GM12875 (cell line): Measurements from ENCODE around the gene SUN1.

ENCODE experiments used
- H3K4me3 ChIP-seq: one replicate; pipeline ENCODE4 v1.5.1; 2011; ENCODE audit warnings: low read depth, low read length, control low read depth
- CTCF ChIP-seq: IDR thresholded peaks from 2 replicates; pipeline ENCODE4 v1.5.1; 2011; ENCODE audit warnings: low read depth, mild to moderate bottlenecking, control low read depth, inconsistent platforms, low read length, moderate library complexity, borderline replicate concordance; ENCODE audit not compliant: insufficient read depth

Gene SUN1

GRCh38 chr7:831596-832166 is 595 bp upstream of the SUN1 start:
- H3K4me3 ChIP-seq = no peak overlapping the region
- no peak for TF ChIP-seq CTCF

DNA sequence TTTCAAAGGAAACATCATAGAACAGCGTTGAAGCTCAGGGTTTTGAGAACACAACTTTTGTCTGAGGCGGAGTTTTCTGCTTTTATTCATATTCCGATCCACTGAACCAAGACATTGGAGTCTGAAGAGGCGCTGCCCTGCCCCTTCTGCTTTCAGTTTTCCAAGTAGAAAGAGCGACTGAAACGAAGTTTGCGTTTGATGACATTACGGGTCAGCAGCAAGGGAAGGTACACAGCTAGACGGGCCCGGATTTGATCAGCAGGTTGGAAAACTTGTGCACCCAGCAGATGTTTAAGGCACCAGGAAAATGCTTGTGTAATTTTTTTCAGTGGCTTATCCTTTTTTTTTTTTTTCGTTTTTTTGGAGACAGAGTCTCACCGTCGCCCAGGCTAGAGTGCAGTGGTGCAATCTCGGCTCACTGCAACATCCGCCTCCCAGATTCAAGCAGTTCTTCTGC is 720 bp downstream of the SUN1 start:
- TF ChIP-seq CTCF = no peak
- no peak overlapping the region for H3K4me3 ChIP-seq

GRCh38 chr7:833601-834258 is 1.5 kb downstream of the SUN1 start:
- TF ChIP-seq CTCF = no peak
- no peak overlapping the region for H3K4me3 ChIP-seq

DNA sequence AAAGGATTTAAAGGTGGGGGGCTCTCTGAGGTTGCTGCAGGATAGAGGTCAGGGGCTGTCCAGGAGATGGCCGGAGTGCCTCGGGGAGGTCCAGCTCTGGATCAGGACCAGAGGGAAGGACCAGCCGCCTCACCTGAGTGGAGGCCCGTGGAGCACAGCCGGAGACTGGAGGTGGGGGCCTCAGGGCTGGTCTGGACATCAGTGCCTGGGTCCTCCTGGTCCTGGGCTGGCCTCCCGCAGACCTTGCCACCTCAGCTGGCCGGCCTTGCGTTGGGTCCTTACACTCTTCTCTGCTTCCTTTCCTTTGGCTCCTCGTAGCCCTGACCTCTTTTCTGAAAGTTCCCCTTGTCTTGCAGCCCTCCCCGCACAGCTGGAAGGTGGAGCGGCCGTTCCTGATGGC is 2.0 kb downstream of the SUN1 start:
- no peak overlapping the region for H3K4me3 ChIP-seq
- no peak for TF ChIP-seq CTCF

DNA sequence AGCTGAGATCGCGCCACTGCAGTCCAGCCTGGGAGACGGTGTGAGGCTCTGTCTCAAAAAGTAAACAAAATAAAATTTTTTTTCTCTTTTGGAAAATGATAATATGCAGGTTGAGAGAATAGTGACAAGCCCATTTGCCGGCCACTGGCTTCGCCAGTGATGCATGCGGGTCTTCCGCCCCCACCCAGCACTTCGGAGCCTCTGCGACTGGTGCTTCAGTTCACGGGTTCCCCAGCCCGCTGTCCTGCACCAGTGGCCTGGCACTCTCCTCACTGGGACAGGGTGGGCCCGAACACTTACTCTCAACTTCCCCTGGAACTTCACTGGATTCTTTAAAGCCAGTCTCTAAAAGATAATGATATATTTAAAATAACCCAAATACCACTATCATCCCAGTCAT is 2.7 kb downstream of the SUN1 start:
- TF ChIP-seq CTCF = no peak
- no peak overlapping the region for H3K4me3 ChIP-seq

GRCh38 chr7:835485-836401 is 3.5 kb downstream of the SUN1 start:
- no peak for TF ChIP-seq CTCF
- no peak overlapping the region for H3K4me3 ChIP-seq
